DOHH2 (cell line): ENCODE data around the gene ZNF385B.

Experiments used
- H3F3A ChIP-seq: fragments of 200-600 bp; sonication (generic), shearing (Covaris generic); 2 replicates; pipeline ENCODE4 v1.6.0; 2016; ENCODE audit warnings: antibody characterized with exemption, mild to moderate bottlenecking; ENCODE audit not compliant: control insufficient read depth, insufficient read depth
- H3K27ac ChIP-seq: fragments of 200-600 bp; sonication (generic); 2 replicates; pipeline ENCODE4 v1.5.1; 2014; ENCODE audit warnings: low read depth, mild to moderate bottlenecking, low read length, moderate library complexity
- H3K27me3 ChIP-seq: fragments of 200-600 bp; sonication (generic); 2 replicates; pipeline ENCODE4 v1.6.1; 2014; ENCODE audit warnings: mild to moderate bottlenecking, low read length, mixed read lengths; ENCODE audit not compliant: control insufficient read depth
- H3K36me3 ChIP-seq: fragments of 200-600 bp; sonication (generic); 2 replicates; pipeline ENCODE4 v1.6.1; 2014; ENCODE audit warnings: mild to moderate bottlenecking, low read length, moderate library complexity, mixed read lengths; ENCODE audit not compliant: control insufficient read depth
- H3K4me1 ChIP-seq: fragments of 200-600 bp; sonication (generic); 2 replicates; pipeline ENCODE4 v1.6.1; 2014; ENCODE audit warnings: mild to moderate bottlenecking, low read length, mixed read lengths; ENCODE audit not compliant: control insufficient read depth
- H3K4me2 ChIP-seq: fragments of 200-600 bp; sonication (generic); 2 replicates; pipeline ENCODE4 v1.6.0; 2014; ENCODE audit warnings: mild to moderate bottlenecking, low read length, moderate library complexity
- H3K4me3 ChIP-seq: fragments of 200-600 bp; sonication (generic); 2 replicates; pipeline ENCODE4 v1.5.1; 2014; ENCODE audit warnings: mild to moderate bottlenecking, low read length, mixed read lengths
- H3K79me2 ChIP-seq: fragments of 200-600 bp; sonication (generic); 2 replicates; pipeline ENCODE4 v1.6.1; 2014; ENCODE audit warnings: mild to moderate bottlenecking, low read length, mixed read lengths; ENCODE audit not compliant: control insufficient read depth
- H3K9me2 ChIP-seq: fragments of 200-600 bp; sonication (generic); replicated peaks from 2 replicates; pipeline ENCODE4 v1.6.1; 2014; ENCODE audit warnings: mild to moderate bottlenecking, low read length, mixed read lengths; ENCODE audit not compliant: control insufficient read depth
- H3K9me3 ChIP-seq: fragments of 200-600 bp; sonication (generic); 2 replicates; pipeline ENCODE4 v1.6.1; 2014; ENCODE audit warnings: antibody characterized with exemption, low read length, mixed read lengths; ENCODE audit not compliant: control insufficient read depth, insufficient read depth
- H4K20me1 ChIP-seq: fragments of 200-600 bp; sonication (generic); 2 replicates; pipeline ENCODE4 v1.6.0; 2014; ENCODE audit warnings: low read depth, mild to moderate bottlenecking, antibody characterized with exemption, low read length, moderate library complexity; ENCODE audit not compliant: control insufficient read depth, insufficient read depth
- EZH2phosphoT487 ChIP-seq: fragments of 200-600 bp; sonication (generic); IDR thresholded peaks from 2 replicates; pipeline ENCODE4 v1.6.1; 2017; ENCODE audit warnings: borderline replicate concordance, mild to moderate bottlenecking, antibody characterized with exemption, low read length, moderate library complexity, mixed read lengths
- TF ChIP-seq, protein P1 (sequence below): fragments of 200-600 bp; sonication (generic); IDR thresholded peaks from one replicate; pipeline ENCODE4 v1.5.1; 2014; ENCODE audit warnings: antibody characterized with exemption, mild to moderate bottlenecking, low read depth, low read length; ENCODE audit not compliant: poor library complexity, severe bottlenecking

ZNF385B gene

GRCh38 chr2:179518830-179519229 lies 342.6 kb downstream of the ZNF385B start:
- Histone ChIP-seq H3K27ac (no peak overlapping the region), H3K4me1 (no peaks in the 10 kb centered on the region), H3K9me3 (no peaks in the 10 kb centered on the region), H3K36me3 (no peaks in the 10 kb centered on the region), H4K20me1 (no peaks in the 10 kb centered on the region), H3F3A (no peaks in the 10 kb centered on the region), H3K27me3 (no peaks in the 10 kb centered on the region), H3K79me2 (no peaks in the 10 kb centered on the region), H3K4me3 (no peak overlapping the region), H3K4me2 (no peak overlapping the region), H3K9me2 (no peaks in the 10 kb centered on the region)
- TF ChIP-seq EZH2phosphoT487, result no peak
- TF ChIP-seq, protein P1, sequence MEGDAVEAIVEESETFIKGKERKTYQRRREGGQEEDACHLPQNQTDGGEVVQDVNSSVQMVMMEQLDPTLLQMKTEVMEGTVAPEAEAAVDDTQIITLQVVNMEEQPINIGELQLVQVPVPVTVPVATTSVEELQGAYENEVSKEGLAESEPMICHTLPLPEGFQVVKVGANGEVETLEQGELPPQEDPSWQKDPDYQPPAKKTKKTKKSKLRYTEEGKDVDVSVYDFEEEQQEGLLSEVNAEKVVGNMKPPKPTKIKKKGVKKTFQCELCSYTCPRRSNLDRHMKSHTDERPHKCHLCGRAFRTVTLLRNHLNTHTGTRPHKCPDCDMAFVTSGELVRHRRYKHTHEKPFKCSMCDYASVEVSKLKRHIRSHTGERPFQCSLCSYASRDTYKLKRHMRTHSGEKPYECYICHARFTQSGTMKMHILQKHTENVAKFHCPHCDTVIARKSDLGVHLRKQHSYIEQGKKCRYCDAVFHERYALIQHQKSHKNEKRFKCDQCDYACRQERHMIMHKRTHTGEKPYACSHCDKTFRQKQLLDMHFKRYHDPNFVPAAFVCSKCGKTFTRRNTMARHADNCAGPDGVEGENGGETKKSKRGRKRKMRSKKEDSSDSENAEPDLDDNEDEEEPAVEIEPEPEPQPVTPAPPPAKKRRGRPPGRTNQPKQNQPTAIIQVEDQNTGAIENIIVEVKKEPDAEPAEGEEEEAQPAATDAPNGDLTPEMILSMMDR, result no peak

- Histone ChIP-seq H3K9me3 (no peaks in the 10 kb centered on the region), H3K9me2 (no peaks in the 10 kb centered on the region), H3F3A (no peaks in the 10 kb centered on the region), H3K79me2 (no peaks in the 10 kb centered on the region), H3K4me3 (no peak overlapping the region), H3K4me1 (no peaks in the 10 kb centered on the region), H3K27me3 (no peaks in the 10 kb centered on the region), H3K36me3 (no peaks in the 10 kb centered on the region), H4K20me1 (no peaks in the 10 kb centered on the region), H3K4me2 (no peak overlapping the region), H3K27ac (no peak overlapping the region)
- TF ChIP-seq EZH2phosphoT487, result no peak
- TF ChIP-seq, protein P1, result no peak
Measured at GRCh38 chr2:179513181-179513580, 348.2 kb downstream of the ZNF385B start.

DNA sequence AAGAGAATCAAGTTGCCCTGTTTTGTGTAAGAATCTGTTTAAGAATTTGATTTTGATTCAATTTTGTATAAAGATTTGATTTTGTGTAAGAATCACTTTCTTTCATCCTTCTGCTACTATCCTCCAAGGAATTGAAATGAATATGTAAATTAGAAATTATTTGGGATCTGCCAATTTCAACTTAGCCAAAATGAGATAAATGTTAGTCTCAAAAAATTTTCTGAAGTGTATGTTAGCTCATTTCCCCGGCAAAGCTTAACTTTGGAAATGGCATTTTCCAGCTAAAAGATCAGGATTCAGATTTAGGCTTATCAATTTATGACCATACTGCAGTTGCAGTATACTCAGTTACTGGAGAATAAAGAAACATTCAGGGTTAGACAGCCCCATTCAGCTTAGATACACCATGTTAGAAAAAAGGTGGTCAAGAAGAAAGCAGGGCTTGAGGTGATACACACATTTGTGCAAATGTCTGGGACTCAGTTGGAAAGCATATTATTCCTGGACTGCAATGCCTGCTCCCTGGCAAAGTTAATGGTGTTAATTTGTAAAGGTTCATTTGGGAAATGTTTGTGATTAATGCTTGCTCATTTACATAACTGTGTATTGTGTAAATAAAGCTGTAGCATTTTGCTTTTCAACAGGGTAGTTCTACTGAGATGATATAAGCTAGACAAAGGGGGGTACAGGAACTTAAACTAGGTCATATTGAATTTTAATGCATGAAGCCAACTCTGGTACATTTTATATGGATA lies 349.0 kb downstream of the ZNF385B start:
- no peaks in the 10 kb centered on the region for H3K79me2 ChIP-seq
- H3K27me3 ChIP-seq, result no peaks in the 10 kb centered on the region
- H3K4me1 ChIP-seq, result no peaks in the 10 kb centered on the region
- no peaks in the 10 kb centered on the region for H3K9me3 ChIP-seq
- no peak for TF ChIP-seq EZH2phosphoT487
- TF ChIP-seq, protein P1, result no peak
- no peaks in the 10 kb centered on the region for H3K9me2 ChIP-seq
- no peak overlapping the region for H3K4me2 ChIP-seq
- H3F3A ChIP-seq, result no peaks in the 10 kb centered on the region
- no peaks in the 10 kb centered on the region for H3K36me3 ChIP-seq
- no peak overlapping the region for H3K27ac ChIP-seq
- H3K4me3 ChIP-seq, result no peak overlapping the region
- no peaks in the 10 kb centered on the region for H4K20me1 ChIP-seq
